Activated CD8-positive, alpha-beta memory T cell treated with anti-CD3 and anti-CD28 coated beads for 4 hours (primary cell): ENCODE measurements around the gene MRPS24.
"Not testable (repeated sequence)": the region's sequence is repeated elsewhere in the genome, so short reads cannot be mapped to it uniquely, and the experiment has no call there.

Experiments used
- DNase-seq, 2 donors: peaks; one replicate each; pipeline ENCODE4 v3.0.0-alpha.2; 2020; ENCODE audit warnings: low read depth in 2 of 2

The MRPS24 gene

DNA sequence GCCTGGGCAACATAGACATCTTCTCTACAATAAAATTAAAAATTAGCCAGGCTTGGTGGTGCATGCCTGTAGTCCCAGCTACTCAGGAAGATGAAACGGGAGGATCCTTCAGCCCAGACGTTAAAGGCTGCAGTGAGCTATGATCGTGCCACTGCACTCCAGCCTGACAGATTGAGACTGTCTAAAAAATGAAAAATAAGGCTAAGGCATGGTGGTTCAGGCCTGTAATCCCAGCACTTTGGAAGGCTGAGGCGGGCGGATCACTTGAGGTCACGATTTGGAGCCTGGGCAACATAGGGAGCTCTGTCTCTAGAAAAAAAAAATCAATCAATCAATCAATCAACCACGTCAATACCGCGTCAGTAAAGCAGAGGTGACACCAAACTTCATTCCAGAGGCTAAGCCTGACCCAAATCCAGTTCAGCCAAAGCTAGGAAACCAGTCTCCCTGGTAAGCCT is 31.1 kb downstream of the MRPS24 start:
- DNase-seq, result no peak

DNA sequence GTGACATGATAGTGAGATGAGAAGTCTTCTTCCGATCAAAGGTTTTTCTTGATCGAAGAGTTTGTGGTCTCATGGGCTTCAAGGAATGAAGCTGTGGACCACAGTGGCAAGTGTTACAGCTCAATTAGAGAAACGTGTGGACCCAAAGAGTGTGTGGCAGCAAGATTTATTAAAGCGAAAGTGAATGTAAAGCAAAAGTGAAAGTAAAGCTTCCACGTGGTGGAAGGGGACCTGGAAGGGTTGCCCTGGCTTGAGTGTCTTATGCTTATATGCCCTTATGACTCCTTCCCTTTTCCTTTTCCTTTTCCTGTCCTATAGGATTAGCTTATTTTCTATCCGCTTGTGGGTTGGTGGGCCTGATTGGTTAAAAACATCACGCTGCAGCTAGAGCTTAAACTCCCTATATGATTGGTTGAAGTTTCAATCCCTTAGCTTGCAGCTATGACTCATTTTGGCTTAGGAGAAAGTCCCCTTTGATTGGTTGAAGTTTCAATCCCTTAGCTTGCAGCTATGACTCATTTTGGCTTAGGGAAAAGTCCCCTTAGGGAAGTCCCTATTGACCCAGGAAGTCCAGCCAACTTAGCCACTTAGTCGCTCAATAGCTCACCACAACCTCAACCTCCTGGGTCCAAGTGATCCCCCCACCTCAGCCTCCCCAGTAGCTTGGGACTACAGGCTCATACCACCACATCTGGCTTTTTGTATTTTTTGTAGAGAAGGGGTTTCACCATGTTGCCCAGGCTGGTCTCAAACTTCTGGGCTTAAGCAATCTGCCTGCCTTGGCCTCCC is 34.7 kb downstream of the MRPS24 start:
- peak in 1 of 2 donors; percentile 13 for DNase-seq

DNA sequence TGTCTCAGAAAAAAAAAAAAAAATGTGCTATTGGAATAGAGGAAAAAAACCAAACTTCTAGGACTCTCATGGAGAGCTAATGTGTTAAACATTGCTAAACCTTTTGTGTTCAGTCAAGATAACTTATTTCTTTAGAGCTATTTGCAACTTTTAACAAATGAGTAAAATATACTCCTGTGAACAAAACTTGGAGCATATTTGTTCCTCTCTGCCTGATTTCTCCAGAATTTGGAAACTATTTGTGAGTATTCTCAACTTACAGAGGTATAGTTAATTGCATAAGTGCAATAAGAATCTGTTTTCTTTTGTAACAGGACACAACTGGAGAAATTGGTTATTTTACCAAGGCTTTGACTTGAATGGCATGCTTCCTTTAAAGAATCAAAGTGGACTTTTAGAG is 38.4 kb downstream of the MRPS24 start:
- not testable (repeated sequence) for DNase-seq

DNA sequence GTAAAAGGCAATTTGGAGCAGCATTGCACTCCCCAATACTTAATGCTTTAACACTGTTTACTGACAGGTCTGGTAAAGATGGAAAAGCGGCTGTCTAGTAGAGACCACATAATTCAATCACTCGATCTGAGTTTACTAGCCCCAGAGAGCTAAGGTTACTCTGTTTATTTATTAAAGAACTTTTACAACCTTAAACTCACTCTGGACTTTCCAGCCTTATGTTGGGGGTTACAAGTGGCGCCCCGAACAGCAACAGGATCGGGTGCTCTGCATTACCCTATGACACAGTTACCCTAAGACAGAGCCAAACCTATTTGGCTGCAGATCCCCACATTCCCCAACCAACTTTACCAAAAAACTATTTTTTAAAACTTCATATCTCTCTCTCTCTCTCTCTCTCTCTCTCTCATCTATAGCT is 43.9 kb downstream of the MRPS24 start:
- DNase-seq, result no peak

DNA sequence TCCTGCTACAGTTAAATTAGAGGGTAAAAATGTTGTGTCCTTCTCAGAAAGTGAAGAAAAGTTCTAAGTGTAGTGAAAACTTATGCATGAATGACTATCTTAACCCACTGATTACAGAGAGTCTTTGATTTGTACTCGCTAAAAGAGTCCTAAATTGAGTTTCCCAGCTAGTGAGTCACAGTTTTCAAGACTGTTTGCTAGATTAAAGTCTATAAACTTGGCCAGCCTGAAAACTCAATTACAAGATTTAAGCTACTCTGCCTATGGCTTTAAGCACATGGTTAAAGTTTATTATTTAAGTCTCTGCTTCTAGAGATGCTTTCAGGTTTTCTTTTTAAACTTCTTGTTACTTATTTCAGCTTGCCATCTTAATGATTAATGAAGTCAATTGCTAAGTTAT is 44.4 kb downstream of the MRPS24 start:
- DNase-seq, result no peak

DNA sequence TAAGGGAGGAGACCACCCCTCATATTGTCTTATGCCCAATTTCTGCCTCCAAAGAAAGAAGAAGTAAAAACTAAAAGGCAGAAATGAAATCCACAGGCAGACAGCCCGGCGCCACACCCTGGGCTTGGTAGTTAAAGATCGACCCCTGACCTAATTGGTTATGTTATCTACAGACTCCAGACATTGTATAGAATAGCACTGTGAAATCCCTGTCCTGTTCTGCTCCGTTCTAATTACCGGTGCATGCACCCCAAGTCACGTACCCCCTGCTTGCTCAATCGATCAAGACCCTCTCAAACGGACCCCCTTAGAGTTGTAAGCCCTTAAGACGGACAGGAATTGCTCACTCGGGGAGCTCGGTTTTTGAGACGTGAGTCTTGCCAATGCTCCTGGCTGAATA is 44.8 kb downstream of the MRPS24 start:
- not testable (repeated sequence) for DNase-seq

DNA sequence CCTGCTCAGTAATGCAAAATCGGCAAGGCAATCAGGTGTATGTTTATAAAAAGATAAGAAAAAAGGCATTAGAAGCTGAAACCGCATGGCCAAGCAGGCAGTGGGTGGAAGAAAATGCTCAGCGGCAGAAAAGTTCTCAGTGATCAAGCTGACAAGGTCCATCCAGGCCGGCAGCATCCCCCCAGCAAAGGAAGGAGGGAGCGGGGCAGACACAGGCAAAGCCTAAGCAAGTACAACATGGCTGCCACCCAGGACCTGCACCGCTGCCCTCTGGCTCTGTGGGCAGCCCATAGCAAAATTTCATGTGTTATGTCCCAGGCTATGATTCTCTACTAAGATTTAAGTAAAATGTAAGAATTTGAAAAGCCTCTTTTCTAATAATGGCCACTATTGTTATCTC is 45.4 kb downstream of the MRPS24 start:
- no peak for DNase-seq

DNA sequence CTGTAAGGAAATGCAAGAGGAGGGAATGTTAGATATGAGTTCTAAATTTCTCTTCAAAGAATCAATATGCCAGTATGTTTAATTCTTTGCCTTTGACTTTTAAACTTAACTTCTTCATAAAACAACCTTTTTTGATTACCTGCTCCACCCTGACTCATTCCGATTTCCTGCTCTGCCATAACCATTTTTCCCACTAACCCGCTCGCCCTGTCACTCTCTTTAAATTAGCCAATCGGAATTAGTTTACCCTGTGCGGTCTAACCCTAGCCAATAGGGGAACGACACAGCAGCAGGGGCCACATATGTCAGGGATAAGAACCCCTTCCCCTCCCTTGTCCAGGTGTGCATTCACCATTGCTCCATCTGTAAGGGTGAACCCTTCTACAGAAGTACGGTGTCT is 45.9 kb downstream of the MRPS24 start:
- not testable (repeated sequence) for DNase-seq
